ENCODE measurements around the gene CCNH.

DNA sequence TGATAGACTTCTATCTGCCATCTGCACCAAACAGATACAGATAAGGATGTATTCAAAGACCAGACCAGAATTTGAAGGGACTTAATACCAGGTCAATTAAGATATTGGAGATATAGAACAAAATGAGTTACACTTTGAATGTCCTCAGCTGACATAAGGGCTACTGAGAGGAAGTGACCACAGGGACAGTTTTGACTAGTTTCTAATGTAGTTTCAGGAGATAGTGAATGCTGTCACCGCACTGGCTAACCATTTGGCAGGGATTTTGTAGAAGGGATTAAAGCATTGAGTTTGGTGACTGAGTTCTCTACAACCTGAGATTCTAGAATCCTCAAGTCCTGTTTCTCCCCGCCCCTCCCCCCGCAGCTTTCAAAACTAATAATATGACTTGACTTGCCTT, 22.7 kb downstream of the CCNH start:
- TF ChIP-seq POLR2AphosphoS5 (IDR thresholded peaks at IDR 0.05; ENCODE audit: low read depth, low read length) (no peak), TAF1 (IDR thresholded peaks at IDR 0.05; ENCODE audit: borderline replicate concordance, insufficient read depth, low read length) (no peak)

Measured in PFSK-1 (cell line).